HepG2 (cell line): ENCODE measurements around the gene INHBC. TPM values are rescaled to one million over a fixed set of nuclear protein-coding genes. Genes with fewer than 3 reads are reported as not detected.
A peak's percentile ranks its signal among the peaks of the same experiment; 100 is the strongest.

Experiments
- AHDC1 ChIP-seq: sonication (generic); formaldehyde crosslinking; IDR thresholded peaks from 2 replicates; pipeline ENCODE4 v1.5.1; 2020; ENCODE audit warnings: mild to moderate bottlenecking, missing genetic modification reagents, borderline replicate concordance
- CBFB ChIP-seq: sonication (generic); formaldehyde crosslinking; IDR thresholded peaks from 2 replicates; pipeline ENCODE4 v1.4.0; 2020; ENCODE audit warnings: missing genetic modification reagents
- CHD2 ChIP-seq: IDR thresholded peaks from 2 replicates; pipeline ENCODE4 v1.6.1; 2011; ENCODE audit warnings: low read depth, low read length, improper control_type of control experiment
- GATAD2A ChIP-seq: IDR thresholded peaks from 2 replicates; pipeline ENCODE4 v1.6.1; 2016
- HCFC1 ChIP-seq: fragments of 150-350 bp; IDR thresholded peaks from 2 replicates; pipeline ENCODE4 v1.6.1; 2014; ENCODE audit warnings: low read depth, low read length
- HOXA3 ChIP-seq: sonication (generic); formaldehyde crosslinking; IDR thresholded peaks from 2 replicates; pipeline ENCODE4 v1.5.0; 2020; ENCODE audit warnings: missing genetic modification reagents
- IRF9 ChIP-seq: sonication (generic); formaldehyde crosslinking; IDR thresholded peaks from 2 replicates; pipeline ENCODE4 v1.8.0; 2022; ENCODE audit warnings: missing genetic modification reagents, mild to moderate bottlenecking, borderline replicate concordance
- MEF2D ChIP-seq: sonication (generic); formaldehyde crosslinking; IDR thresholded peaks from 2 replicates; pipeline ENCODE4 v1.5.1; 2020; ENCODE audit warnings: mild to moderate bottlenecking, missing genetic modification reagents
- NFAT5 ChIP-seq: sonication (generic); formaldehyde crosslinking; IDR thresholded peaks from 2 replicates; pipeline ENCODE4 v1.4.0; 2020; ENCODE audit warnings: missing genetic modification reagents
- PLSCR1 ChIP-seq: sonication (generic); formaldehyde crosslinking; IDR thresholded peaks from 2 replicates; pipeline ENCODE4 v1.5.0; 2020; ENCODE audit warnings: missing genetic modification reagents, mild to moderate bottlenecking, borderline replicate concordance
- SAP130 ChIP-seq: IDR thresholded peaks from 2 replicates; pipeline ENCODE4 v1.6.1; 2016; ENCODE audit warnings: low read depth
- SRF ChIP-seq: IDR thresholded peaks from 2 replicates; pipeline ENCODE4 v1.6.1; 2011; ENCODE audit warnings: mild to moderate bottlenecking, low read depth, low read length, moderate library complexity
- TAF1 ChIP-seq: sonication (generic); formaldehyde crosslinking; IDR thresholded peaks from 2 replicates; pipeline ENCODE4 v1.4.0; 2020; ENCODE audit warnings: missing genetic modification reagents
- ZEB1 ChIP-seq: IDR thresholded peaks from 2 replicates; pipeline ENCODE4 v1.6.1; 2012; ENCODE audit warnings: mild to moderate bottlenecking, low read depth, inconsistent platforms; ENCODE audit not compliant: insufficient replicate concordance
- ZNF17 ChIP-seq: sonication (generic); formaldehyde crosslinking; IDR thresholded peaks from 2 replicates; pipeline ENCODE4 v1.5.0; 2020; ENCODE audit warnings: mild to moderate bottlenecking, missing genetic modification reagents
- ZNF205 ChIP-seq: IDR thresholded peaks from 2 replicates; pipeline ENCODE4 v1.6.1; 2018; ENCODE audit warnings: missing biosample characterization, missing genetic modification reagents
- ZNF530 ChIP-seq: sonication (generic); formaldehyde crosslinking; IDR thresholded peaks from 2 replicates; pipeline ENCODE4 v1.5.0; 2020; ENCODE audit warnings: low read depth, mild to moderate bottlenecking, missing genetic modification reagents
- ZNF773 ChIP-seq: sonication (generic); formaldehyde crosslinking; IDR thresholded peaks from 2 replicates; pipeline ENCODE4 v1.4.0; 2020; ENCODE audit warnings: missing genetic modification reagents, borderline replicate concordance
- polyA plus RNA-seq, 8 experiments: library from polyadenylated mRNA; depleted of rRNA in 3 of 8; stranded (reverse) in 7 of 8; unstranded in 1 of 8; fragments of >200 nt; fragmentation: Illumina TruSeq in 4 of 8; extraction: Trizol in 4 of 8; gene quantifications; 2 replicates each; pipeline versions ENCODE4 v1.2.1 to v1.2.3, GENCODE V29; 2011 to 2016; ENCODE audit warnings: low read depth in 4 of 8, missing spikeins in 1 of 8, mixed read lengths in 1 of 8; ENCODE audit not compliant: insufficient read depth in 1 of 8
- total RNA-seq, 5 experiments: library from RNA; depleted of rRNA; stranded (reverse); fragments of >200 nt; fragmentation: Illumina TruSeq; extraction: Trizol; gene quantifications; 2 replicates each; pipeline ENCODE4 v1.2.3, GENCODE V29; 2016; ENCODE audit warnings: low read depth in 1 of 5

INHBC gene
- total and polyA plus RNA-seq, 2 of the 13 experiments (the other 11 are each of a cell fraction or from before 2014, with no cell fraction given) = 1.8 to 13.8 TPM

- TF ChIP-seq AHDC1 (CRISPR knock-in tag) = peak; percentile 75
- TF ChIP-seq ZNF773 = no peak
- TF ChIP-seq CHD2 = no peak; the same call in 1 of the 2 replicates
- TF ChIP-seq SAP130 = peak; percentile 91
- TF ChIP-seq ZNF17 (CRISPR knock-in tag) = no peak
- TF ChIP-seq TAF1 (CRISPR knock-in tag) = peak; percentile 78; the same call in 1 of the 2 replicates
- TF ChIP-seq ZNF205 (CRISPR knock-in tag) = peak; percentile 86
- TF ChIP-seq NFAT5 (CRISPR knock-in tag) = peak; percentile 74; the same call in 1 of the 2 replicates
- peak; percentile 48; the same call in 1 of the 2 replicates for TF ChIP-seq GATAD2A (CRISPR knock-in tag)
- no peak for TF ChIP-seq HCFC1
- no peak for TF ChIP-seq PLSCR1
- TF ChIP-seq MEF2D (CRISPR knock-in tag) = no peak
- TF ChIP-seq HOXA3 (CRISPR knock-in tag) = peak; percentile 98
- no peak for TF ChIP-seq ZNF530 (CRISPR knock-in tag)
- TF ChIP-seq IRF9 = peak; percentile 91; the same call in 1 of the 2 replicates
- TF ChIP-seq CBFB = peak; percentile 77
- peak; percentile 89 for TF ChIP-seq ZEB1
- TF ChIP-seq SRF = no peak
Observed at GRCh38 chr12:57430931-57431566, 3.5 kb upstream of the INHBC start, which contains the start of gene R3HDM2 (continued).
